HEK293T (cell line): ENCODE data around the gene DBET.
"Not testable (repeated sequence)": the region's sequence is repeated elsewhere in the genome, so short reads cannot be mapped to it uniquely, and the experiment has no call there.

Experiments used
- CTCF ChIA-PET: fragments of 350-600 bp; formaldehyde crosslinking; extraction: SDS; loops from one replicate; lab custom pipeline; 2021; ENCODE audit warnings: antibody characterized with exemption, inconsistent platforms; lab: Yijun Ruan, JAX
- POLR2A ChIA-PET: fragments of 350-600 bp; formaldehyde crosslinking; extraction: SDS; loops from one replicate; lab custom pipeline; 2020; ENCODE audit warnings: antibody characterized with exemption, inconsistent platforms; lab: Yijun Ruan, JAX
- DNase-seq: peaks from one replicate; pipeline ENCODE4 v3.0.0; 2012; ENCODE audit warnings: mixed read lengths; ENCODE audit errors: extremely low spot score
- ARNT ChIP-seq: fragments of 450-650 bp; IDR thresholded peaks from 2 replicates; pipeline ENCODE4 v1.6.1; 2017; ENCODE audit warnings: mild to moderate bottlenecking
- BHLHE40 ChIP-seq: fragments of 450-650 bp; IDR thresholded peaks from 2 replicates; pipeline ENCODE4 v1.6.1; 2016; ENCODE audit warnings: mild to moderate bottlenecking, moderate library complexity, borderline replicate concordance
- CTBP1 ChIP-seq: fragments of 450-650 bp; IDR thresholded peaks from 2 replicates; pipeline ENCODE4 v1.6.1; 2016; ENCODE audit warnings: borderline replicate concordance
- ELF4 ChIP-seq: fragments of 450-650 bp; IDR thresholded peaks from 2 replicates; pipeline ENCODE4 v1.6.1; 2017; ENCODE audit warnings: antibody characterized with exemption
- FOXA1 ChIP-seq: fragments of 450-650 bp; IDR thresholded peaks from 2 replicates; pipeline ENCODE4 v1.6.1; 2016; ENCODE audit warnings: mild to moderate bottlenecking
- FOXK2 ChIP-seq: fragments of 450-650 bp; IDR thresholded peaks from 2 replicates; pipeline ENCODE4 v1.6.1; 2016; ENCODE audit warnings: mild to moderate bottlenecking
- FOXM1 ChIP-seq: fragments of 450-650 bp; IDR thresholded peaks from 2 replicates; pipeline ENCODE4 v1.6.1; 2017; ENCODE audit warnings: mild to moderate bottlenecking, borderline replicate concordance
- HDGF ChIP-seq: fragments of 450-650 bp; IDR thresholded peaks from 2 replicates; pipeline ENCODE4 v1.6.1; 2017; ENCODE audit warnings: antibody characterized with exemption, borderline replicate concordance
- L3MBTL2 ChIP-seq: fragments of 450-650 bp; conservative IDR thresholded peaks from 2 replicates; pipeline ENCODE4 v1.6.1; 2016; ENCODE audit warnings: mild to moderate bottlenecking
- LEF1 ChIP-seq: fragments of 450-650 bp; IDR thresholded peaks from 2 replicates; pipeline ENCODE4 v1.6.1; 2017; ENCODE audit warnings: mild to moderate bottlenecking, borderline replicate concordance
- NFRKB ChIP-seq: fragments of 450-650 bp; IDR thresholded peaks from 2 replicates; pipeline ENCODE4 v1.6.1; 2016; ENCODE audit warnings: mild to moderate bottlenecking, moderate library complexity
- PKNOX1 ChIP-seq: fragments of 450-650 bp; IDR thresholded peaks from 2 replicates; pipeline ENCODE4 v1.6.1; 2016
- SP1 ChIP-seq: fragments of 450-650 bp; IDR thresholded peaks from 2 replicates; pipeline ENCODE4 v1.6.1; 2017
- SUZ12 ChIP-seq: fragments of 450-650 bp; IDR thresholded peaks from 2 replicates; pipeline ENCODE4 v1.6.1; 2016; ENCODE audit warnings: mild to moderate bottlenecking
- TARDBP ChIP-seq: fragments of 450-650 bp; IDR thresholded peaks from 2 replicates; pipeline ENCODE4 v1.6.1; 2016
- ZNF384 ChIP-seq: fragments of 450-650 bp; IDR thresholded peaks from 2 replicates; pipeline ENCODE4 v1.6.1; 2016

The DBET gene

GRCh38 chr4:190064342-190064741, at the start of gene DBET:
Gene DBET, plus strand, starts transcription at chr4:190064502.
- POLR2A ChIA-PET, CTCF ChIA-PET, DNase-seq: not testable (repeated sequence)

- POLR2A ChIA-PET = no interaction called here
- CTCF ChIA-PET = no interaction called here
- no peak for DNase-seq
- no peak for TF ChIP-seq CTBP1
- TF ChIP-seq FOXK2 = no peak
- no peak for TF ChIP-seq TARDBP
- TF ChIP-seq SUZ12 = no peak
- TF ChIP-seq HDGF = no peak
- TF ChIP-seq FOXM1 = no peak
- TF ChIP-seq L3MBTL2 = no peak
- TF ChIP-seq ZNF384 = no peak
- no peak for TF ChIP-seq NFRKB
- TF ChIP-seq ELF4 = no peak
- TF ChIP-seq PKNOX1 = no peak
- no peak for TF ChIP-seq FOXA1
- no peak for TF ChIP-seq BHLHE40
- no peak for TF ChIP-seq ARNT
- TF ChIP-seq SP1 = no peak
These were observed 49.3 kb upstream of the DBET start for GRCh38 chr4:190014771-190015537.

GRCh38 chr4:190015538-190016368, 48.5 kb upstream of the DBET start:
- DNase-seq = no peak
- ChIA-PET CTCF (no interaction called here), POLR2A (no interaction called here)
- TF ChIP-seq CTBP1 (no peak), HDGF (no peak), ARNT (no peak), FOXM1 (no peak), ELF4 (no peak), ZNF384 (no peak), PKNOX1 (no peak)

- ChIA-PET POLR2A (no interaction called here), CTCF (no interaction called here)
- DNase-seq = no peak
- no peak for TF ChIP-seq PKNOX1
- TF ChIP-seq ARNT = no peak
- no peak for TF ChIP-seq NFRKB
- no peak for TF ChIP-seq ELF4
- TF ChIP-seq TARDBP = no peak
- no peak for TF ChIP-seq FOXK2
- TF ChIP-seq BHLHE40 = no peak
- TF ChIP-seq LEF1 = no peak
- no peak for TF ChIP-seq SP1
- no peak for TF ChIP-seq CTBP1
These were observed 47.7 kb upstream of the DBET start for GRCh38 chr4:190016369-190017289.

GRCh38 chr4:190017357-190018200, 46.7 kb upstream of the DBET start:
- ChIA-PET CTCF (no interaction called here), POLR2A (no interaction called here)
- DNase-seq = no peak
- TF ChIP-seq SP1 = no peak
- no peak for TF ChIP-seq ARNT
- no peak for TF ChIP-seq L3MBTL2
- TF ChIP-seq PKNOX1 = no peak
- no peak for TF ChIP-seq LEF1
- TF ChIP-seq ELF4 = no peak
- no peak for TF ChIP-seq TARDBP
- TF ChIP-seq FOXA1 = no peak
- no peak for TF ChIP-seq ZNF384
- no peak for TF ChIP-seq FOXM1
- TF ChIP-seq FOXK2 = no peak
